Activated CD4-positive, alpha-beta T cell treated with anti-CD3 and anti-CD28 coated beads for 4 hours (primary cell): ENCODE results near the gene CFD.
"Not testable (repeated sequence)": the region's sequence is repeated elsewhere in the genome, so short reads cannot be mapped to it uniquely, and the experiment has no call there.

Experiments used
- DNase-seq, 2 donors: peaks; one replicate each; pipeline ENCODE4 v3.0.0-alpha.2; 2020

Gene CFD

DNA sequence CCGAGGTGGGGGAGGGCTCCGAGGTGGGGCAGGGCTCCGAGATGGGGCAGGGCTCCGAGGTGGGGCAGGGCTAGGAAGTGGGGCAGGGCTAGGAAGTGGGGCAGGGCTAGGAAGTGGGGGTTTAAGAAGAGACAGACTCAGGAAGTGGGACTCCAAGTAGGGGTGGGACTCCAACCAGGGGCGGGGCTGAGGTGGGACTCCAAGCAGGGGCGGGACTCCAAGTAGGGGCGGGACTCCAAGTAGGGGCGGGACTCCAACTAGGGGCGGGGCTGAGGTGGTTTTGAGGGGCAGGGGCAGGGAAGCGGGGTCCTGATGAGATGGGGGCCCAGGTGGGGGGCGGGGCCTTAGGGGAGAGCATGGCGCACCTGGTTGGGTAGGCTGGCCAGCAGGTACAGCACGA is 13.6 kb downstream of the CFD start:
- DNase-seq: peak; percentile 54 to 68

DNA sequence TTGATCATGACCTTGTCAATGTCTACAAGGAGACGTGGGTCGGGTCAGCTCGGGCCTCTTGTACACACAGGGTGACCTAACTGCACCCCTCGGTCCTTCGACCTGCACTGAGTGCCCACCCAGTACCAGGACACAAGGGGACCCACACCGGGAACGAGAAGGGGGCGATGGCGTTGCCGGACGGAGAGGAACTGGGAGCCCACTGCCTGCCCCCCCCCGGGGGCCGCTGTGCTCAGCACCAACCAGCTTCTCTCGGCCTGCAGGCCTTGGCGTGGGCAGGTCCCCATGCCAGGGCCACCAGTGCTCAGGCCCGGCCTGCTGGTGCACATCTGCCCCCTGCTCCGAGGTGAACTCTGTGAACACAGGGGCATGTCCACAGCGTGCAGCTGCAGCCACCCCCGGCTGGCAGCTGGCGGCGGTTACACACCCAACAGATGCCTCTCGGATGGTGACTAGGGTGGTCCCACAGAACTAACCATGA is 14.1 kb downstream of the CFD start:
- DNase-seq: no peak

DNA sequence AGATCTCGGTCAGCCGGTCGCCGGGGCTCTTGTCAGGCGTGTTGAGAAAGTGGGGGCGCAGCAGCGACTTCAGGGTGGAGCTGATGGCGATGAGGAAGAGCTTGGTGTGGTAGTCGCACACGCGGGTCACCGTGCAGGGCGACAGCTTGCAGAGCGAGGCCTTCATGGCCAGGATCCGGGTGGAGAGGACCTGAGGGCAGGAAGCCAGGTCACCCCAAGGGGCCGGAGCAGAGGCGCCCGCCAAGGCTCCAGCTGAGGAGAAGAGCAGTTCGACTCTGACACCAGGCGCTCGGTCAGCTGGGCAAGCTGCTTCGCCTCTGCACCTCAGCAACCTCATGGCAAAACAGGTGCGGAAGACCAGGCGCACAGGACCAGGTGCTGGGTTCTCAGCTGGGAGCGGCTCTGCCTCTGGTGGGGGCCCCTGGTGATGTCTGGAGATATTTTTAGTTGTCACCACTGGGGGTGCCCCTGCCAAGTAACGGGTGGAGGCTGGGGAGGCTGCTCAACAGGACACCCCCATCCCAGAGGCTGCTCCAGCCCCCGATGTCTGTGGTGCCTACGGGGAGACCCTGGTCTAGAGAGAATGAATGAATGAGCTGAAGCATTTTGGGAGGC is 15.9 kb downstream of the CFD start:
- DNase-seq: no peak

DNA sequence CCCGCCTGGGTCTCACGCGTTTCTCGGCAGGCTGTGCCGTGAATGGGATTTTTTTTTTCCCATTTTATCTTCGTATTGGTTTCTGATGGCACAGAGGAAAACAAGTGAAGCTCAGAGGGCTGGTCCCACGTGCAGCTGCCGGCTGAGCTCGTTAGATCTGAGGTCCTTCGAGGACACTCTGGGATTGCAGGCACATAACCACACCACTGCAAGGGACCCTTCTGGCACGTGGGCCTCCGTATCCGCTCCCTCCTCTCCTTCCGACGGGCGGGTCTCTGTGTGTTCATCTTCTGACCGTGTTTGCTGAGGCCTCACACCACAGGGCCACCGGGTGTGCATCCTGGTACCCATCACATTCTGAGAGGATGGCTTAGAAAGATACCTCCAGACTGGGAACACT is 16.6 kb downstream of the CFD start:
- no peak for DNase-seq

DNA sequence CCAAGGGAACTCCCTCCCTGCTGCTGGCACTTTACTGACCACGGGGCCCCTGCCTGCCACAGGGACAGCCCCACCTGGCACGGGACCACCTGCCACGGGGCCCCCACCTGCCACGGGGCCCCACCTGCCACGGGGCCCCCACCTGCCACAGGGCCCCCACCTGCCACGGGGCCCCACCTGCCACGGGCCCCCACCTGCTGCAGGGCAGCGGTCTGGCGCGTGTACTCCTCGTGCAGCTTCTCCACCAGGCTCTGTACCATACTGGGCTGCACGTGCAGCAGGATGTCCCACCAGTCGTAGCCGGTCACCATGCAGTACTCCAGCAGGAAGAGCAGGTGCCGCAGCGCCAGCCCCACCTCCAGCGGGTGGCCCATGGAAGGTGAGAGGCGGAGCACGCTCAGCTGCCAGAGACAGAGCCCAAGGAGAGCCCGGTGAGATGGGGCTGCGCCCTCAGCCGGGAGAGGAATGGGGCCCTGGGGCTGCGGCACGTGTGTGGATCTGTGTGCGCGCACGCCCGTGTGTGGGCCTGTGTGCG is 17.4 kb downstream of the CFD start:
- no peak for DNase-seq

DNA sequence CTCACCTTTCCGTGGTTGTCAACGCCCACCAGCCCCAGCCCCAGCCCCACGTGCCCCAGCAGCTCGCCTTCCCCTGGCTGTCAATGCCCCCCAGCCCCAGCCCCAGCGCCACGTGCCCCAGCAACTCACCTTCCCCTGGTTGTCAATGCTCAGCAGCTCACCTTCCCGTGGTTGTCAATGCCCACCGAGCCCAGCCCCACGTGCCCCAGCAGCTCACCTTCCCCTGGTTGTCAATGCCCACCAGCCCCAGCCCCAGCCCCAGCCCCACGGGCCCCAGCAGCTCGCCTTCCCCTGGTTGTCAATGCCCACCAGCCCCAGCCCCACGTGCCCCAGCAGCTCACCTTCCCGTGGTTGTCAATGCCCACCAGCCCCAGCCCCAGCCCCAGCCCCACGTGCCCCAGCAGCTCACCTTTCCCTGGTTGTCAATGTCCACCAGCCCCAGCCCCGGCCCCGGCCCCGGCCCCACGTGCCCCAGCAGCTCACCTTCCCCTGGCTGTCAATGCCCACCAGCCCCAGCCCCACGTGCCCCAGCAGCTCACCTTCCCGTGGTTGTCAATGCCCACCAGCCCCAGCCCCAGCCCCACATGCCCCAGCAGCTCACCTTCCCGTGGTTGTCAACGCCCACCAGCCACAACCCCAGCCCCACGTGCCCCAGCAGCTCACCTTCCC is 18.7 kb downstream of the CFD start:
- not testable (repeated sequence) for DNase-seq

DNA sequence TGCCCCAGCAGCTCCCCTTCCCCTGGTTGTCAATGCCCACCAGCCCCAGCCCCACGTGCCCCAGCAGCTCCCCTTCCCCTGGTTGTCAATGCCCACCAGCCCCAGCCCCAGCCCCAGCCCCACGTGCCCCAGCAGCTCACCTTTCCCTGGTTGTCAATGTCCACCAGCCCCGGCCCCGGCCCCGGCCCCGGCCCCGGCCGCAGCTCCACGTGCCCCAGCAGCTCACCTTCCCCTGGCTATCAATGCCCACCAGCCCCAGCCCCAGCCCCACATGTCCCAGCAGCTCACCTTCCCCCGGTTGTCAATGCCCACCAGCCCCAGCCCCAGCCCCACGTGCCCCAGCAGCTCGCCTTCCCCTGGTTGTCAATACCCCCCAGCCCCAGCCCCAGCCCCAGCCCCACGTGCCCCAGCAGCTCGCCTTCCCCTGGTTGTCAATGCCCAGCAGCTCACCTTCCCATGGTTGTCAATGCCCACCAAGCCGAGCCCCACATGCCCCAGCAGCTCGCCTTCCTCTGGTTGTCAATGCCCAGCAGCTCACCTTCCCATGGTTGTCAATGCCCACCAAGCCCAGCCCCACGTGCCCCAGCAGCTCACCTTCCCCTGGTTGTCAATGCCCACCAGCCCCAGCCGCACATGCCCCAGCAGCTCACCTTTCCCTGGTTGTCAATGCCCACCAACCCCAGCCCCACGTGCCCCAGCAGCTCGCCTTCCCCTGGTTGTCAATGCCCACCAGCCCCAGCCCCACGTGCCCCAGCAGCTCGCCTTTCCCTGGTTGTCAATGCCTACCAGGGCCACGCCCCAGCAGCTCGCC is 19.5 kb downstream of the CFD start:
- not testable (repeated sequence) for DNase-seq

DNA sequence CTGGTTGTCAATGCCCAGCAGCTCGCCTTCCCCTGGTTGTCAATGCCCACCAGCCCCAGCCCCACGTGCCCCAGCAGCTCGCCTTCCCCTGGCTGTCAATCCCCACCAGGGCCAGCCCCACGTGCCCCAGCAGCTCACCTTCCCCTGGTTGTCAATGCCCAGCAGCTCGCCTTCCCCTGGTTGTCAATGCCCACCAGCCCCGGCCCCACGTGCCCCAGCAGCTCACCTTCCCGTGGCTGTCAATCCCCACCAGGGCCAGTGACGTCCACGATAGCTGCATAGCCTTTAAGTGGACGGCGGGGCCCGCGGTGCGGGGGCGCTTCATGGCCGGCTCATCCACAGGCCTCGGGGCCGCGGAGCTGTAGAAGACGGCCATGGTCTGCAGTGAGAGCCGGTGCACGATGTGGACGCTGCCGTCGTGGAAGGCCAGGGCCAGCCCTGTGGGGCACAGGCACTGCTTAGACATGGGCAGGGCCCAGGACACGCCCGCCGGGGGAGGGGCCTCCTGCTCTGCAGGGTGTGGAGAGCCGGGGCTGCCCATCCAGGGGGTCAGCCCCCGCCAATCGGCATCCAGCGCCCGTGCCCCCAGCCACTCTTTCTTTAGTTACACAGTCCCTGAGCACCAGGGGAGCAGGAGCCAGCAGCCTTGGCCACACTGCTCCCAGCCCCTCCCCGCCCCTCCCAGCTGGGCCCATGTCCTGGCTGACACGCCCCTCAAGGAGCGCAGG is 20.4 kb downstream of the CFD start:
- no peak for DNase-seq

DNA sequence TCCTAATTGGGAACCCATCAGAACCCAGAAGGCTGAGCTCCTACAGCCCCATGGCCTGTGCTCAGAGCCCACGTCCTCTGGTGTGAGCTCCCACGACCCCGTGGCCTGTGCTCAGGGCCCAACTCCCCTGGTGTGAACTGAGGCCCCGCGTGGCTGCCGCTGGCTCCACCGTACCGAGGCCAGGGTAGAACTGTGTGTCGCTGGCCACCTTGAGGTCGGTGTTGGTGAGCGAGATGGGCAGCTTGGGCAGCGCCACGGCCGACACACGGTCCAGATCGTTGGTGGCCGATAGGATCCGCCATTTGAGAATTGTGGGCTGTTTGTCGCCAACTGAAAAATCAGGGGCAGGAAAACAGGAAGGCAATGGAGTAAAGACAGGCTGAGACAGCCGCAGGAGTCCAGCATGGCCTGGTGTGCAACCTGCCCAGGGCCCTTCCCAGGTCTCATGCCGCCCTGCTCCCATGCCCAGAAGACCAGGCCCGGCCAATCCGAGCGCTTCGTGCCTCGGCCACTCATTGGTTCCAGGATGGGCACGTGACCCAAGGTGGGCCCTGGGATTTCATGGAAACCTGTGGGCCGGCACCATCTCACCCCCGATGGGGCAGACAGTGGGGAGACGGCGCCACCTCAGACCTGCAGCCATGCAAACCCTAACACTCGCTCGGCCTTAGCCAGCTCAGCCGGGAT is 22.1 kb downstream of the CFD start:
- DNase-seq: no peak

DNA sequence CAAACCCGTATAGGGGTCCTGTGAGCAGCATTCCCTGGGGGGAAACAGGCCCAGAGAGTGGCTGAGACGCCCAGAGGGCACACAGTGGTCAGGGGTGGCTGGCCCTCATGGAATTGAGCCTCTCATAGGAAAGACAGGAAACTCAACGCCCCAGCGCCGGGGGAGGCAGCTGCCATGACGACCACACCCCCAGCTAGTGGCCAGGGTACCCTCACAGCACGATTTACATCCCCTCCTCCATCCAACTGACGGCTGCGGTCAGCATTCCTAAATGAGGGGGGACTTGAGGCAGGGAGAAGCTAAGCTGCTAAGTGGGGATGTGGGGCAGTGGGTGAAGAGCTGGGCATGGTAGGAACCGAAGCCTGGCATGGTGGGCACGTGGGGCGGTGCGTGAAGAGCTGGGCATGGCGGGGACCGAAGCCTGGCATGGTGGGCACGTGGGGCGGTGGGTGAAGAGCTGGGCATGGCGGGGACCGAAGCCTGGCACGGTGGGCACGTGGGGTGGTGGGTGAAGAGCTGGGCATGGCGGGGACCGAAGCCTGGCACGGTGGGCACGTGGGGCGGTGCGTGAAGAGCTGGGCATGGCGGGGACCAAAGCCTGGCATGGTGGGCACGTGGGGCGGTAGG is 23.5 kb downstream of the CFD start:
- DNase-seq: no peak

DNA sequence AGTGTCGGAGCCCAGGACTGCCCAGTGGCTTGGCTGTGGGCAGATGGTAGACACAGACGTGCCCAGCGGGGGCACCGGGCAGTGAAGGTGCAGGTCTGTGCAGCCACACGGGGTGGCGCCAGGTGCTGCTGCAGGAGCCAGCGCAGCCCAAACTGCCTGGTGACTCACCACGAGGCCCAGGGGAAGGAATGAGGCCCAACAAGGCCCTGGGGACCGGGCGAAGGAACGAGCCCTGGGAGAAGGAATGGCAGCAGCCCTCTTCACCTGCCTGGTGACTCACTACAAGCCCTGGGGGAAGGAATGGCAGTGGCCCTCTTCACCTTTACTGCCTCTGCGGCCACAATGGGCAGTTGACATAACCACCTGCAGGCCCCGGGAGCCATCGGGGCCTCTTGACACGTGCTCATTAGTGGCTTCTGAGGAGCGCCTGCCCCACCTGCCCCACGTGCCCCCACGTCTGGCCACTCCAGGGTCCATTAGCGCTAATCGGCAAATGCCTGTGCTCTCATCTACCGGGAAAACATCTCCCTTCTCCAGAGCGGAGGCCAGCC is 24.3 kb downstream of the CFD start:
- no peak for DNase-seq

DNA sequence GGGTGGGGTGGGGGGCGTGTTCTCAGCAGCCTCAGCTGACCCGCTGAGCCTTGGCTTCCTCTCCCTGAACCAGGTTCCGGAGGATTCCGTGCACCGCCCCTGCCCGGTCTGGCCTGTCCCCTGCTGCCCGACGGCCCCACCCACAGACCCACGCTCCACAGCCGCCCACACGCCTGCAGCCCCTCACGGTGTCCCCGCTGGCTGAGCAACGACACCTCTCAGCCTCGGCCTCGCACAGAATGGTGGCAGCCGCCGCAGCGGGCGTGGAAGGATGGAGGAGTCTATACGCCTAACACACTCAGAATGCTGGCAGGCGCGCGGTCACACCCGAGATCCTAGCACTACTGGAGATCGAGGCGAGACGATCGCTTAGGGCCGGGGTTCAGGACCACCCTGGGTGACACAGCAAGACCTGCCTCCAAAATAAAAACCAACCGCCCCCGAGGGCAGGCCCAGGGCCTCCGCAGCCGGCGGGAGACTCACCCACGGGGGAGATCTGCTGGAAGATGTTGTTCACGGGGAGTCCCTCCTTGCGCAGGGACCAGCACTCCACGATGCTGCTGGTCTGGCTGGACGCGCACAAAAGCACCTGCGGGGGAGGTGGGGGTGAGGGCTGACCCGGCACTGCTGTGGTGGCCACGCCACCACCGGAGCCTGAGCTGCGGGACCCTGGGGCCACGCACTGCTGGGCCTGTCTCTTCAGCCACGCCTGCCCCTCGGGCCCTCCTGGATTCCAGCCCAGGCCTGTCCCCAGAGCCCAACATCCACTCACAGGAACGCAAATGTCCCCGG is 25.2 kb downstream of the CFD start:
- no peak for DNase-seq

DNA sequence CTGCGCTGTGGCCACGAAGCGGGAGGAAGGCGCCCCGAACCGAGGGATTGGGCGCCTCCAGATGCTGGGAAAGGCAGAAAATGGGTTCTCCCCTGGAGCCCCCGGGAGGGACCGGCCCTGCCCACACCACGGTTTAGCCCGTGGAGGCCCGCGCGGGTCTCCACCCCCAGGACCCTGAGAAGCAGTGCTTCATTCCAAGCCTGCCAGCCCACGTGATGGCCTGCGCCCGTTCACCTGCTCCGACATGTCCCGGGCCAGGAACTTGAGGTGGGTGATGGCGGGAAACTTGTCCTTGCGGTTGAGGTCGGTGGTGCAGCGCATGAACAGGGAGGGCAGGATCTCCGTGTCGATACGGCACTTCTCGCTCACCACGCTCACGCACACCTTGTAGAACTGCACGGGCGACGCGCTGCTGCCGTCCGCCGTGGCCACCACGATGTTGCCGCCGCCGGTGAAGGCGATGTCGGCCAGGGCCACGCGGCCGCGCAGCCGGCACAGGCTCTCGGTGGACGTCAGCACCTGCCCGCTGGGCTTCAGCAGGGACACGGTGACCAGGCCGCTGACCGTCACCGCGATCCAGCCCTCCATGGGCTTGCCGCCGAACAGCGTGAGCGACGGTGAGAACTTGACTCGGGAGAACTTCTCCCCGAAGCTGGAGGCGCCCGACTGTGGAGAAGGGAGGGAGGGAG is 26.2 kb downstream of the CFD start:
- no peak for DNase-seq

DNA sequence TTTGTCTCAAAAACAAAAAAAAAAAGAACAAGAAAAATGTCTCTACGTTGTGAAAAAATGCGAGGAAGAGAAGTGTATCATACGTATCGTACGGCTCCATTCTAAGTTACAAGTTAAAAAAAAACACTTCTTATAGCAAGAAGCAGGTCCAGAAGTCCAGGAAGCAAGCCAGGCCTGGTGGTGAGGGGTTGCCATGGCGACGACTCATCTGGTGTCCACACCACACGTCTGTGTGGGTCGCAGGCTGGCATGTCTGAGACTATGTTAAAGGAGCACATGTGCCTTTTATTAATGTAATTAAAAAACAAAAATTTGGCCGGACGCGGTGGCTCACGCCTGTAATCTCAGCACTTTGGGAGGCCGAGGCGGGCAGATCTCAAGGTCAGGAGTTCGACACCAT is 27.6 kb downstream of the CFD start:
- DNase-seq: no peak

DNA sequence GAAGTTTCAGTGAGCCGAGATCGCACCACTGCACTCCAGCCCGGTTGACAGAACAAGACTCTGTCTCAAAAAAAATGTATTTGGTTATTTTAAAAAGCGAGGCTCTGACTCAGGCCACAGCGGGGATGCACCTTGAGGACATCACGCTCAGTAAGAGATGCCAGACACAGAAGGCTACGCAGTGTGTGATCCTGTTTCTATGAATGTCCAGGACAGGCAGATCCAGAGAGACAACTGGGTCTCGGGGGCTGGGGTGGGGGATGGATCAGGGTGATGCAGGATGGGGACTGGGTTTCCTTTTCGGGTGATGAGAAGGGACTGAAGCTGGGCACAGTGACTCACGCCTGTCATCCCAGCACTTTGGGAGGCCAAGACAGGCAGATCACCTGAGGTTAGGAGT is 28.1 kb downstream of the CFD start:
- no peak for DNase-seq

DNA sequence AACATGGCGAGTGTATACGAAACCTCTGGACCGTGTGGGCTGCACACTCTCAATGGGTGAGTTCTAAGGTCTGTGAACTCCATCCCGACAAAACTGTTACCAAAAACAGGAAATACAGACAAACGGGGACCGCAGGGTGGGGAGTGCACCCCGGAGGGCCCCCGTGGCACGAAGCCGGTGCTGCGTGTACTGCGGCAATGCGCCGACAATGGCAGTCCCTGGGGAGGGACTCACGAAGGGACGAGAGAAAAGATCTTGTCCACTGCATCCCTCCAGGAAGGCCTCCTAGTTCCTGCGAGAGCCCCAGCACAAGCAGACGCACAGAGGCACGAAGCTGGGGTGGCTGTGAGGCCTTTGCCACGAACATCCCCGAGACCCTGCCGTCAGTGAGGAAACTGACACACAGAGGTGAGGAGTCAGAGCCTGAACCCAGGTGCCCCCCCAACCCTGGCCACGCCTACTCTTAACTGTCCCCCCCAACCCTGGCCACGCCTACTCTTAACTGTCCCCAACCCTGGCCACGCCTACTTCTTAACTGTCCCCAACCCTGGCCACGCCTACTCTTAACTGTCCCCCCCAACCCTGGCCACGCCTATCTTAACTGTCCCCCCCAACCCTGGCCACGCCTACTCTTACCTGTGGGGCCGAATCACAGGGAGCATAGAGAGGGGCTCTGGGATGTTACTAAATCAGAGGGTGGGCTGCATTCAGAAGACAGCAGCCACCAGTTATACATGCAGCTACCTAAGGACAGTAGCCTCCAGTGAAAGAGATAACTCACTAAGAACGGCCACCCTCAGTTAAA is 29.3 kb downstream of the CFD start:
- DNase-seq: peak in 1 of 2 donors; percentile 41

DNA sequence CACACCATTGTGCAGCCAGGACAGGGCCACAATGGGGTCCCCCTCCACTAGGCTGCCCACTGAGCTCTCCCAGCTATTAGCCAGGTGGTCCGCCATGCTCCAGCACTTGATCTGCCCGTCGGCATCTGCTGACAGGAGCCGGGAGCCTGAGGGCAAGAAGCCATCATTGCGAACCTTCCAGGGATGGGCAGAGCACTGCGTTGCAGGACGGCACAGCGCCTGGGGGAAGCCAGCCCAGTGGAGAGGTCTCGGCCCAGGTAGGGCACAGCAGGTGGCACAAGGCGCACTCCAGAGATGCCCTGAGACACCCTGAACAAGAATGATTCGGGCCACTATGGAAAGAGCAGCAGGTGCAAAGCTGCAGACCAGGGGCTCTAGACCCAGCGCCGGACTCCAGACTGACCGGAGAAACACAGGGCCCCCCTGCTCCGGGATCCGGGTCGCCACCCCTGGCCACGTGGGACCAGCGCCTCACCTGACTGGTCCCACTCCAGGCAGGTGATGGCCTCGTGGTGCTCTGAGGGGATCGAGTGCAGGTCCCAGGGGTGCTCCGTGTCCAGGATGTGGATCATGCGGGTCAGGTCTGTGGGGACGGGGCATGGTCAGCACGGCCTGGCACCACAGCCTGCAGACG is 30.3 kb downstream of the CFD start:
- DNase-seq: no peak

DNA sequence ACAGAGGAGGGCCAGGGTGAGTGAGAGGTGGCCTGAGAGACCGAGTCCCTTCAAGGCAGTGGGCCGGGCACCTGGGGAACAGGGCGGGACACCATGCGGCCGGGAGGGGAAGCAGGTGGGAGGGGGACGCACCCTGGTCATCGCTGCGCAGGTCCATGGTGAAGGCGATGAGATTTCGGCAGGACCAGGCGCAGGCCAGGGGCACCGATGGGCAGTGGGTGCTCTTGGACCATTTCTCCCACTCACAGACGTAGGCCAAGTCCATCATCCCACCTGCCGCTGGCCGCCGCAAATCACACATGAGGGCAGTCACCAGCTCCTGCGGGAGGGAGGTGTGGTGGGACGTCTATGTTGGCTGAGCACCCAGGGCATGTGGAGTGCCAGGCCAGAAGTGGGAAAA is 31.4 kb downstream of the CFD start:
- no peak for DNase-seq
